CD4-positive, alpha-beta T cell (primary cell): Measurements from ENCODE around the gene FBXO9. TPM values are rescaled to one million over a fixed set of nuclear protein-coding genes. Genes with fewer than 3 reads are reported as not detected.

Experiments
- ATAC-seq: fragments of 200-7000 bp; cut with Tn5 transposase; one replicate; pipeline ENCODE4 v1.10.0; 2022; ENCODE audit warnings: mild to moderate bottlenecking; ENCODE audit not compliant: poor library complexity
- CTCF ChIA-PET: fragments of 350-600 bp; sonication (Branson Sonifier 250); formaldehyde crosslinking; loops from one replicate; lab custom pipeline; 2021; ENCODE audit warnings: antibody characterized with exemption, inconsistent platforms; lab: Charles Lee
- POLR2A ChIA-PET: fragments of 350-600 bp; sonication (Branson Sonifier 250); formaldehyde crosslinking; loops from one replicate; lab custom pipeline; 2021; ENCODE audit warnings: antibody characterized with exemption, inconsistent platforms; lab: Charles Lee
- DNase-seq, 14 experiments: peaks; one replicate each; pipeline ENCODE4 v3.0.0-alpha.2; 2013 to 2020; ENCODE audit warnings: mixed read lengths in 2 of 14
- H3K27ac ChIP-seq, 2 donors: one replicate each; pipeline versions ENCODE4 v1.5.1 to v1.7.0; 2013; ENCODE audit warnings: low read length in 2 of 2, low read depth in 1 of 2, mild to moderate bottlenecking in 1 of 2
- H3K27me3 ChIP-seq, 2 experiments: 1 replicate in 1 of 2; 2 replicates in 1 of 2; pipeline versions ENCODE4 v1.6.1 to v1.7.0; 2013; ENCODE audit warnings: low read length in 2 of 2, control low read depth in 1 of 2, mild to moderate bottlenecking in 1 of 2, moderate library complexity in 1 of 2; ENCODE audit not compliant: insufficient read depth in 2 of 2, control insufficient read depth in 1 of 2
- H3K36me3 ChIP-seq: one replicate; pipeline ENCODE4 v1.6.1; 2013; ENCODE audit warnings: low read length, control low read depth; ENCODE audit not compliant: insufficient read depth
- H3K4me1 ChIP-seq: one replicate; pipeline ENCODE4 v1.6.1; 2013; ENCODE audit warnings: low read length, control low read depth; ENCODE audit not compliant: insufficient read depth
- H3K4me3 ChIP-seq: one replicate; pipeline ENCODE4 v1.5.1; 2013; ENCODE audit warnings: mild to moderate bottlenecking, low read length, moderate library complexity
- H3K9me3 ChIP-seq, 2 experiments: 1 replicate in 1 of 2; 2 replicates in 1 of 2; pipeline versions ENCODE4 v1.6.1 to v1.7.0; 2013; ENCODE audit warnings: low read length in 2 of 2, mild to moderate bottlenecking in 2 of 2, control low read depth in 1 of 2, moderate library complexity in 1 of 2; ENCODE audit not compliant: control insufficient read depth in 1 of 2, insufficient read depth in 1 of 2
- H3K27ac Mint-ChIP-seq: one replicate; pipeline ENCODE4 v1.8.0; 2020; ENCODE audit warnings: mixed read lengths
- H3K27me3 Mint-ChIP-seq: one replicate; pipeline ENCODE4 v1.8.0; 2021; ENCODE audit warnings: mixed read lengths
- H3K36me3 Mint-ChIP-seq: one replicate; pipeline ENCODE4 v1.8.0; 2021; ENCODE audit warnings: low read depth, mixed read lengths
- H3K4me1 Mint-ChIP-seq: one replicate; pipeline ENCODE4 v1.8.0; 2021; ENCODE audit warnings: low read depth, mixed read lengths
- H3K4me3 Mint-ChIP-seq: one replicate; pipeline ENCODE4 v1.8.0; 2020; ENCODE audit warnings: mild to moderate bottlenecking, mixed read lengths
- H3K9me3 Mint-ChIP-seq: one replicate; pipeline ENCODE4 v1.8.0; 2020; ENCODE audit warnings: mixed read lengths
- CTCF ChIP-seq: fragments of 200-600 bp; IDR thresholded peaks from one replicate; pipeline ENCODE4 v1.8.0; 2022; ENCODE audit warnings: antibody characterized with exemption, mild to moderate bottlenecking
- intact Hi-C, 2 experiments: fragments of 100-400 bp; cut with DNase I in 1 of 2; cut with micrococcal nuclease in 1 of 2; formaldehyde crosslinking; loops; one replicate each; pipeline versions ENCODE4 v1.15.1 to v1.9.0; 2023 to 2025; cut with DNase I, micrococcal nuclease
- total RNA-seq, 174 experiments: library from RNA in 2 of 174; stranded (reverse) in 2 of 174; gene quantifications; one replicate each; pipeline ENCODE4 v1.2.3 and lab custom pipeline; 2021 to 2026

FBXO9 gene
- total RNA-seq, 2 experiments from 2014 or later: 67.3 to 77.0 TPM

- no peaks in the 10 kb centered on the region for H3K9me3 ChIP-seq
- peaks cover 23% of the 10 kb centered on the region for H3K4me1 ChIP-seq
- ATAC-seq (no peak), DNase-seq (no peak)
- Mint-ChIP-seq H3K4me1 (peaks cover 43% of the 10 kb centered on the region), H3K27me3 (no peaks in the 10 kb centered on the region), H3K27ac (no peak overlapping the region), H3K4me3 (peak overlapping the region; percentile 97), H3K9me3 (no peaks in the 10 kb centered on the region), H3K36me3 (peaks cover 33% of the 10 kb centered on the region)
- ChIA-PET POLR2A (no interaction called here), CTCF (interaction anchor here (0.6 to 4.0 kb wide), 3 partner anchors 19 to 276 kb away, joined by 3 to 24 read pairs (median 3); partner anchors contain the start of gene GSTA4)
- peaks cover 15% of the 10 kb centered on the region for H3K36me3 ChIP-seq
- H3K4me3 ChIP-seq: no peak overlapping the region
- intact Hi-C loops: loop anchor here in 1 of 2 experiments (5.0 kb wide), 2 partner anchors 396 to 584 kb away; partner anchors contain the start of gene TMEM14A
- no peak for TF ChIP-seq CTCF
- H3K27ac ChIP-seq: no peak overlapping the region
- H3K27me3 ChIP-seq: no peaks in the 10 kb centered on the region
Measured at GRCh38 chr6:53067849-53068361, 2.7 kb downstream of the FBXO9 start.

- POLR2A ChIA-PET: no interaction called here
- H3K4me3 ChIP-seq: no peak overlapping the region
- H3K27me3 Mint-ChIP-seq: no peaks in the 10 kb centered on the region
- peaks cover 40% of the 10 kb centered on the region for H3K4me1 Mint-ChIP-seq
- no peak for ATAC-seq
- H3K27ac Mint-ChIP-seq: peak overlapping the region; percentile 6
- no peaks in the 10 kb centered on the region for H3K9me3 ChIP-seq
- no peaks in the 10 kb centered on the region for H3K9me3 Mint-ChIP-seq
- no peaks in the 10 kb centered on the region for H3K27me3 ChIP-seq
- no peak overlapping the region for H3K27ac ChIP-seq
- CTCF ChIA-PET: no interaction called here
- H3K36me3 Mint-ChIP-seq: peaks cover 46% of the 10 kb centered on the region
- H3K36me3 ChIP-seq: peaks cover 27% of the 10 kb centered on the region
- TF ChIP-seq CTCF: no peak
- peak overlapping the region; percentile 16 for H3K4me3 Mint-ChIP-seq
- no peak for DNase-seq
- intact Hi-C loops: loop anchor here in 1 of 2 experiments (5.0 kb wide), 2 partner anchors 397 to 583 kb away; partner anchors contain the start of gene TMEM14A
- peaks cover 17% of the 10 kb centered on the region for H3K4me1 ChIP-seq
Measured at GRCh38 chr6:53069427-53069826, 4.2 kb downstream of the FBXO9 start.

- no peaks in the 10 kb centered on the region for H3K9me3 Mint-ChIP-seq
- peaks cover 43% of the 10 kb centered on the region for H3K36me3 Mint-ChIP-seq
- ATAC-seq (peak; percentile 33), DNase-seq (peak in 3 of 14 experiments; percentile 27 to 40 (median 30))
- intact Hi-C loops: no loop called here
- no peak overlapping the region for H3K27ac ChIP-seq
- peaks cover 34% of the 10 kb centered on the region for H3K4me1 Mint-ChIP-seq
- peaks cover 40% of the 10 kb centered on the region for H3K36me3 ChIP-seq
- no peaks in the 10 kb centered on the region for H3K27me3 Mint-ChIP-seq
- H3K4me3 Mint-ChIP-seq: no peak overlapping the region
- TF ChIP-seq CTCF: peak; percentile 22
- no peaks in the 10 kb centered on the region for H3K27me3 ChIP-seq
- H3K27ac Mint-ChIP-seq: no peak overlapping the region
- no peak overlapping the region for H3K4me3 ChIP-seq
- CTCF ChIA-PET: interaction anchor here (0.7 kb wide), 1 partner anchor 76 kb away, joined by 3 read pairs; the partner anchor contains the start of gene GSTA4
- peaks cover 13% of the 10 kb centered on the region for H3K4me1 ChIP-seq
- POLR2A ChIA-PET: no interaction called here
- no peaks in the 10 kb centered on the region for H3K9me3 ChIP-seq
Measured at GRCh38 chr6:53070806-53071205, 5.6 kb downstream of the FBXO9 start.
